Pancreas (tissue), 10 donors: ENCODE data around the gene QKI. TPM values are rescaled to one million over a fixed set of nuclear protein-coding genes. Genes with fewer than 3 reads are reported as not detected.

Experiments used
- ATAC-seq, 4 donors: fragments of 200-7000 bp; cut with Tn5 transposase; one replicate each; pipeline versions ENCODE4 v1.8.0 to v1.9.1; 2020; ENCODE audit warnings: mild to moderate bottlenecking in 4 of 4, moderate library complexity in 4 of 4
- DNase-seq, 6 donors: peaks; one replicate each; pipeline ENCODE4 v3.0.0-alpha.2; 2020
- FAIRE-seq: peaks from 2 replicates; lab custom pipeline; 2012; peaks lifted over from hg19 to GRCh38; lab: Jason Lieb, UNC
- H3K27ac ChIP-seq, 4 donors: fragments of 200-600 bp; sonication (generic); 1 replicate in 3 of 4; 2 replicates in 1 of 4; pipeline versions ENCODE4 v1.5.0 to v1.8.0; 2020
- H3K27me3 ChIP-seq, 4 donors: fragments of 200-600 bp; one replicate each; pipeline ENCODE4 v1.8.0; 2021
- H3K36me3 ChIP-seq, 3 donors: fragments of 200-600 bp; sonication (generic) in 1 of 3; one replicate each; pipeline versions ENCODE4 v1.5.0 to v1.8.0; 2020 to 2021
- H3K4me1 ChIP-seq, 3 donors: fragments of 200-600 bp; one replicate each; pipeline ENCODE4 v1.8.0; 2021
- H3K4me3 ChIP-seq, 4 donors: fragments of 200-600 bp; sonication (generic) in 2 of 4; one replicate each; pipeline versions ENCODE4 v1.5.0 to v1.8.0; 2020 to 2021
- H3K9me3 ChIP-seq, 4 donors: fragments of 200-600 bp; one replicate each; pipeline ENCODE4 v1.8.0; 2021
- WGBS, 2 donors: extraction: QIAGEN DNeasy Blood & Tissue Kit; methylation state at CpG; one replicate each; pipeline ENCODE4 v1.1.7; 2013; 5-methylcytosine and 5-hydroxymethylcytosine counted together
- intact Hi-C, 3 donors: fragments of 100-400 bp; cut with DNase I; formaldehyde crosslinking; loops; one replicate each; pipeline versions ENCODE4 v1.11.1 to v1.14.2; 2022
- polyA plus RNA-seq, 2 donors: library from polyadenylated mRNA; stranded (reverse); fragments of 200-250 nt; gene quantifications; one replicate each; pipeline ENCODE4 v1.2.3, GENCODE V29; 2013
- total RNA-seq, 6 donors: library from RNA; stranded (reverse); fragmentation: NEBNext Ultra II Directional in 4 of 6; extraction: Animal tissue kit (Norgen Biotek cat#: 25700) in 4 of 6; gene quantifications; one replicate each; pipeline versions ENCODE4 v1.2.1 to v1.2.4, GENCODE V29; 2021 to 2023
- TF ChIP-seq, protein P1 (sequence below), 4 donors: fragments of 200-600 bp; sonication (generic) in 3 of 4; IDR thresholded peaks; one replicate each; pipeline versions ENCODE4 v1.5.0 to v1.8.0; 2021; ENCODE audit warnings: antibody characterized with exemption in 4 of 4
- donor health status: healthy with polysubstance abuse.
- donor health status: DM: no; HTN: no; CAD: no; lungs with moderate emphysema.
- donor health status: DM: no; HTN: no; CAD: no.
- donor health status: control.
- donor health status: control.
- donor health status: Bipolar disorder and iron deficiency.
- donor health status: DM: yes; HTN: yes; CAD: no.
- donor health status: DM: no; HTN: no; CAD: no.
- donor health status: DM: no; HTN: no; CAD: no.
- donor health status: DM: yes; HTN: yes; CAD: no.

Gene QKI
- total and polyA plus RNA-seq, 8 donors, result 9.0 to 52.6 (median 21.6) TPM

DNA sequence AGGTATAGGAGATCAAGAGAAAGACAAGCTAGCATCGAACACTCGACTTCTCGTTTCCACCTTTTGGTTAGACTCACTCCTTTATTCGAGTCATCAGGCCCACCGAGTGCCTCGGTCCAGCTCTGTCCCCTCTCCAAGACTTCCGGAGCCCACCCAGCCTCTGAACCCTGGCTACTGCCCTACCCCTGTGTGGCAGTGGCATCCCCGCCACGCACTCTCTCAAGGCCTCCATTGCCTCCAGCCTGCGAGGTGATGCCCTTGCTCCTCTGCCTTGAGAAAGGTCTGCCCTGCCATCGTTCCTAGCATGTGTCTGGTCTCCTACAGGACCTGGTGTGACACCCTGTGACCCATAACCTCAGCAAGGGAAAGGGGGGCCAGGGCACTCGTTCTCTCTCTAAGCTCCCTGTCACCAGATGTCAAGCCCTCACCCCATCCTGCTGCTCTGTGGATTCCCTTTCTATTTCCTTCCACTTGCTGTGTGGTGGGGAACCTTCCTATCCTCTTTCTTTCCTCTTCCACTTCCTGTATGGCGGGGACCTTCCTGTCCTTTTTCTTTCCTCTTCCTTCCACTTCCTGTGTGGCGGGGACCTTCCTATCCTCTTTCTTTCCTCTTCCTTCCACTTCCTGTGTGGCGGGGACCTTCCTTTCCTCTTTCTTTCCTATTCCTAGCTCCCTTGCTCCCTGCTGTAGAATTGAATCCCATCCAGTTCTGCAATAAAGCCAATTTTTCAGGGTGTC lies 44.7 kb upstream of the QKI start:
- intact Hi-C loops, result no loop called here
- FAIRE-seq (no peak), ATAC-seq (no peak), DNase-seq (no peak)
- WGBS, 2 donors, result 88% methylated on average over 15 of the region's 15 CpGs
- TF ChIP-seq, protein P1, sequence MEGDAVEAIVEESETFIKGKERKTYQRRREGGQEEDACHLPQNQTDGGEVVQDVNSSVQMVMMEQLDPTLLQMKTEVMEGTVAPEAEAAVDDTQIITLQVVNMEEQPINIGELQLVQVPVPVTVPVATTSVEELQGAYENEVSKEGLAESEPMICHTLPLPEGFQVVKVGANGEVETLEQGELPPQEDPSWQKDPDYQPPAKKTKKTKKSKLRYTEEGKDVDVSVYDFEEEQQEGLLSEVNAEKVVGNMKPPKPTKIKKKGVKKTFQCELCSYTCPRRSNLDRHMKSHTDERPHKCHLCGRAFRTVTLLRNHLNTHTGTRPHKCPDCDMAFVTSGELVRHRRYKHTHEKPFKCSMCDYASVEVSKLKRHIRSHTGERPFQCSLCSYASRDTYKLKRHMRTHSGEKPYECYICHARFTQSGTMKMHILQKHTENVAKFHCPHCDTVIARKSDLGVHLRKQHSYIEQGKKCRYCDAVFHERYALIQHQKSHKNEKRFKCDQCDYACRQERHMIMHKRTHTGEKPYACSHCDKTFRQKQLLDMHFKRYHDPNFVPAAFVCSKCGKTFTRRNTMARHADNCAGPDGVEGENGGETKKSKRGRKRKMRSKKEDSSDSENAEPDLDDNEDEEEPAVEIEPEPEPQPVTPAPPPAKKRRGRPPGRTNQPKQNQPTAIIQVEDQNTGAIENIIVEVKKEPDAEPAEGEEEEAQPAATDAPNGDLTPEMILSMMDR (IDR thresholded peaks at IDR 0.05), result no peak
- no peaks in the 10 kb centered on the region for H3K9me3 ChIP-seq
- H3K4me1 ChIP-seq, result peaks cover 0 to 4% (median 0%) of the 10 kb centered on the region in 3 donors
- H3K27ac ChIP-seq, result no peak overlapping the region
- no peaks in the 10 kb centered on the region for H3K27me3 ChIP-seq
- no peak overlapping the region for H3K4me3 ChIP-seq
- no peaks in the 10 kb centered on the region for H3K36me3 ChIP-seq

DNA sequence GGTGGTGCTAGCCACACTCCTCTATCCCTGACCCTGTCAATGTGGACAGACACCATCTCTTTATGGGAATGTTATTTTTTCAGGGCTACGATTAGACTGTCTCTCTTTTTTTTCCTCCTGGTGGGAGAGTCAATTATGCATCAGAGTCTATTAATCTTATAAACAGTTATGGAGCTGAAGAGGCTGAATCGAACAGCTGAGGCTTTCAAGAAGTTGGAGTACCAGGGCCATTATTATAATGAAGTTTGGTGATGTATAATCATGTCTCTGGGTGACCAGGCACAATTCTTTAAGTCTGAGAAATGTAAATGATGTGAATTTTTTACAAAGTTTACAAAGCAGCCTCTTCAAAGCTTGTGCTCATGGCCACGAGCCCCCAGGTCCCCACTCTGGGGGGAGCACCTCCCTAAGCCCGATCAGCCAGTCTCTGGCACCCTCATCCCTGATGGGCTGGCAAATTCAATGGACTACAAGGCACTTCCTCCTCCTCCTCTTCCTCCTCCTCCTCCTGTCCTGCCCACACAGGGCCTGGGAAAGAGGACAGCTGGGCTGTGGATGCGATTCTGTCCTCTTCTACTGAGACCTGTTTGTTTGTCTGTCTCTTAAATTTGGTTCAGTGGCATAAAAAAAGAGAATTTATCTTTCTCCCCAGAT lies 43.9 kb upstream of the QKI start:
- WGBS, 2 donors, result 33 to 43% methylated on average over 5 of the region's 5 CpGs
- Histone ChIP-seq H3K4me3 (no peak overlapping the region), H3K4me1 (peaks cover 0 to 4% (median 0%) of the 10 kb centered on the region in 3 donors), H3K27me3 (no peaks in the 10 kb centered on the region), H3K9me3 (no peaks in the 10 kb centered on the region), H3K36me3 (no peaks in the 10 kb centered on the region), H3K27ac (no peak overlapping the region)
- FAIRE-seq (no peak), ATAC-seq (peak in 3 of 4 donors; percentile 43 to 72 (median 68)), DNase-seq (peak in 3 of 6 donors; percentile 28 to 58 (median 42))
- TF ChIP-seq, protein P1 (IDR thresholded peaks at IDR 0.05), result no peak
- intact Hi-C loops, result no loop called here

DNA sequence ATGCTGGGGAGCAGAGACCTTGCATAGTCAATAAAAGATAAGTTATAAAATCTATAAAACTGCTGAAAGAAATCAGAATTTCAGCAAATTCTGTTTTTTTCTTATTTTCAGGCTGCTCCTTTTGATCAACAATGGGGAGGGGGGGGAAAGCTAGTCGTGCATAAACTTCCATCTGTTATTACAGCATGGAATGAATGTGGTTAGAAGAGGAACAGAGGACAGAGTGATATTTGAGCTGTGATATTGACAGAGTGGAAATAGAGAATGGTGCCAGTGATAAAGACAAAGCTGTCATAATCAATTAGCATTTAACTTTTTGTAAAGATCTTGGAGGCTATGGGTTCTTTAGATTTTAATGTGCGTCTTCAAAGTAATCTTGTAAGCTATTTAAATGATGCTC lies 43.4 kb upstream of the QKI start:
- WGBS, 2 donors, result 35 to 43% methylated on average over 2 of the region's 2 CpGs
- ATAC-seq, result no peak
- no peak for FAIRE-seq
- Histone ChIP-seq H3K36me3 (no peaks in the 10 kb centered on the region), H3K27ac (no peak overlapping the region), H3K4me3 (no peak overlapping the region), H3K4me1 (peaks cover 0 to 4% (median 0%) of the 10 kb centered on the region in 3 donors), H3K9me3 (no peaks in the 10 kb centered on the region), H3K27me3 (no peaks in the 10 kb centered on the region)
- no peak for DNase-seq
- TF ChIP-seq, protein P1 (IDR thresholded peaks at IDR 0.05), result no peak
- intact Hi-C loops, result no loop called here

DNA sequence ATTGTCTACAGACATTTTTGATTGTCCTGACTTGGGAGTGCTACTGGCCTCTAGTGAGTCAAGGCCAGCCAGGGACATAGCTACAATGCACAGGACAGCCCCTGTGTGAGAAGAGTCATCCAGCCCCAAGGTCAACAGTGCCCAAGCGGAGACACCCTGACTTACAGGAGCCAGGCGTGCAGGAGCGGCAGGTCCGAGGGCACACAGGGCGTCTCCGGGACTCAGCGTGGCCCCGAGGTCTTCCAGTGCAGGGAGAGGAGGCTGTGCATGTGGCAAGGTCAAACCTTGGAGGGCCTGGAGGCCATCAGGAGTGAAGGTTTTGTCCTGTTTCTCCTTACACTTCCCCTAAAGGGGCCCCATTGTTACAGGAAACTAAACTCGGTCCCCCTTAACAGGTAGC lies 41.3 kb upstream of the QKI start:
- Histone ChIP-seq H3K4me3 (no peak overlapping the region), H3K36me3 (no peaks in the 10 kb centered on the region), H3K27me3 (no peaks in the 10 kb centered on the region), H3K4me1 (peaks cover 0 to 4% (median 0%) of the 10 kb centered on the region in 3 donors), H3K27ac (no peak overlapping the region), H3K9me3 (no peaks in the 10 kb centered on the region)
- intact Hi-C loops, result no loop called here
- TF ChIP-seq, protein P1 (IDR thresholded peaks at IDR 0.05), result no peak
- FAIRE-seq (no peak), ATAC-seq (no peak), DNase-seq (no peak)
- WGBS, 2 donors, result 85 to 91% methylated on average over 9 of the region's 9 CpGs

DNA sequence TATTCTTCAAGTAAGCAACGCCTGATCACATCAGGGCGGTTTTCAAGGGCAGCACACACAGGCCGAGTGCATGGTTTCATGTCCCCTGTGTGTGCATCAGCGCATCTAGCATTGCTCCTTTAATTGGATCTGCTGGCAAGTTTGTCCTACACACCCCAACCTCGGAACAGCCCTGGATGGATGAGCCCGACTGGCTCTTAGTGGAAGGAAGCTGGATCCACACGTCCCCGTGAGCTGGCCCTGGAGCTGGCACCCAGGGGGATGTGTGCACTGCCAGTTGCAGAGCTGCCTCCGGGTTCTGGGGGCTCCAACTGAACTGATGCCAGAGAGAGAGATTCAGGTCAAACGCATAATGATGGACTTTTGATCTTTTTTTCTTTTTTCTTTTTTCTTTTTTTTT lies 39.2 kb upstream of the QKI start:
- H3K27ac ChIP-seq, result no peak overlapping the region
- ATAC-seq, result no peak
- no peak overlapping the region for H3K4me3 ChIP-seq
- FAIRE-seq, result no peak
- H3K27me3 ChIP-seq, result no peaks in the 10 kb centered on the region
- peaks cover 0 to 4% (median 0%) of the 10 kb centered on the region in 3 donors for H3K4me1 ChIP-seq
- no peaks in the 10 kb centered on the region for H3K9me3 ChIP-seq
- H3K36me3 ChIP-seq, result no peaks in the 10 kb centered on the region
- intact Hi-C loops, result no loop called here
- TF ChIP-seq, protein P1 (IDR thresholded peaks at IDR 0.05), result no peak
- 81 to 89% methylated on average over 10 of the region's 10 CpGs for WGBS, 2 donors
- DNase-seq, result no peak
